NCI-H82 treated with DMSO at 0.1 percent for 48 hours (cell line): ENCODE measurements around the gene ANAPC13.

ENCODE experiments used
- DNase-seq: peaks from one replicate; lab custom pipeline; 2025; ENCODE audit not compliant: unreplicated experiment; lab: John Stamatoyannopoulos, UW

The ANAPC13 gene

DNA sequence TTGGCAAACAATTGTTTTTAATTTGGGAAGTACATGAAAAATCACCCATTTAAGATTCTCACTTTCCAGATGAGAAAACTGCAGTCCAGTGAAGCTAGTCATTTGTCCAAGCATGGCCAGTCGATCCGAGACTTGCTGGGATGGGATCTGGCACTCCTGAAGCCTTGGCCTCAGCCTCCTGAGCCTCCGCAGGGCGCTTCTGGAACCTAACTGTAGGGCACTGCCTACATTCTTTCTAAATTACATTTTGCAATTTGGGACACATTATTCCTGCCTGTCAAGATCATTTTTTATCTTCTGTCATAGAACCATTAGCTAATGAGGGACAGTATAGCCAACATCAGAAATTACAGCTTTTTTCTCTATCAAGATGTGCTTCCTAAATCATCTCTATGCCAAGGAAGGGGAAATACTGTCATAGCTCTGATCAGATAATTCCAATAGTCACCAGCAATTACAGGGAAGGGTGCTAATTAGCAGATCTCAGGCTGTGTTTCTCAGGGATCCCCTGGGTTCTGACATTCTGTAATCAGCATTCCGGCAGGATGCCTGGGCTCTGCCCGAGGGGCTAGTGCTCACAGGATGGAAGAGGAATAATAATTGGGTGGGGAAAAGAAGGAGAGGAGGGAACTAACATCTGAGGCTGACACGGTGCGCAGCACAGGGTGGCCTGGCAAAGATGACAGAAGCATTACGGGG lies 28.3 kb downstream of the ANAPC13 start:
- DNase-seq = no peak

- no peak for DNase-seq
Observed at GRCh38 chr3:134453631-134454030, 32.2 kb downstream of the ANAPC13 start.

DNA sequence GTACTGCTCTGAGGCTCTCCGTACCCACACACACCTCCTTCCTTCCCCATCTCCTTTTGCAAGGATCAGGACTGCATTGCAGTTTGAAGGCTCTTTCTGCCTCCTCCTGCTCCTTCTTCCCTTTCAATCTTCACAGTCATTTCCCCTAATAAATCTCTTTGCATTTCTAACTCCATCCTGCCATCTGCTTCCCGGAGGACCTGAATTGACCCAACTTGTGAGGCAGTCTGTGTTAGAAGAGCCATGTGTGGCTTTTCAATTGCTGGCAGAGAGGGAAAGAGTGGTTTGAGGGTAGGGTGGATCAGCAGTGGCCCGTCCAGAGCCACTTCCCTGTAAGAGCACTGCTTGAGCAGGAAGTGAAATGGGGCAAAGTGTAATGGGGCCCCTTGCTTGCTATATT lies 35.8 kb downstream of the ANAPC13 start:
- DNase-seq = peak; percentile 38

DNA sequence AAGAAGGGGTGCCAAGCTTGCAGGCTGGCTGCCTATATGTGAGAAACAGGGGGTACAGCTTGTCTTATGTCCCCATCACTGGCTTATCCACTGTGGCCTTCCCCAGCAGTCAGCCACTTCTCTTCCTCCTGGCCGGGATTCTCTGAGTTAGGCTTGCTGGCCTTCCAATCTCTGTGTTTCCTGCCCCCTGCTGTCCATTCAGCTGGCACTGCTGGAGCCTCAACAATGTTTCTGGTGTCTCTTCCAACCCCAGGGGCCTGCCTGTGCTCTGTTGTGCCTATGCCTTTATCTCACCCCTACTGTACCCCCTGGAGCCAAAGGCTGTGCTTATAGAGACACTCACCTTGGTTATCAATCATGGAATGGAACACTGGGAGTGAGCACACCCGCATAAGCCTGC lies 36.5 kb downstream of the ANAPC13 start:
- peak; percentile 74 for DNase-seq

DNA sequence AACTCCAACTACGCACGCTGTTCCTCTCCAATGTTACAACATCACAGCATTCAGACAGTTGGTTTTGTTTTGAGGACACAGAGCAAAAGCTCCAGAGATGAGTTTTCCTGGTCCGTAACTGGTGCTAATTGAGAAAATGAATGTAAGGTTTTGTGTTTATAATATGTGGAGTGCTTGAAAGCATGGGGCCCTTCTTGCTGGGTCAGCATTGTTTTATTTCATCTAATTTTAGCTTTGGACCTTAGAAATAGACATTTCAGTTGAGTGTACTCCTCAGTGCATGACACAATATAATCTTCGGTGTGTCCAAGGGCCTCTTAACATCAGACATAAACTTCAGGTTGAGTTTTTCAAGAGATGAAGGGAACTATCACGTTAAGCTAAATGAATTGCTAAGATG lies 37.1 kb downstream of the ANAPC13 start:
- DNase-seq = no peak

DNA sequence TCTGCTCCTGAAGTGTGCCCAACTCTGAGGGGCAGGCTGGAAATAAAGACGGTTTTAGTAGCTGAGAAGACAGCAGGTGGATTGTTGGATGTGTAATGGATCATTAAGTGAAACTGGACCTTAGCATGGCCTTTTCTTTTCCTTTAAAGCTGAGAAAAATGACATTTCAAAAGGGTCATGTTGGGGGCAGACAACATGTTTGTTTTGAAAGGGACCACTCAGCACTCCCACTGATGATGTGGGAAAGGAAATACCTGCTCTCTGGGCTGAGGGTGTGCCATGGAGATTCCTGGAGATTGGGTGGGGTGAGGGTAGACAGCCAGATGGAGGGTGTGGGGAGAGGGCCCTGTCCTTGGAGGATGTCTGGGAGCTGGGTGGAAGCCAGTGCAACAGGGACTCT lies 38.4 kb downstream of the ANAPC13 start:
- DNase-seq = no peak

DNA sequence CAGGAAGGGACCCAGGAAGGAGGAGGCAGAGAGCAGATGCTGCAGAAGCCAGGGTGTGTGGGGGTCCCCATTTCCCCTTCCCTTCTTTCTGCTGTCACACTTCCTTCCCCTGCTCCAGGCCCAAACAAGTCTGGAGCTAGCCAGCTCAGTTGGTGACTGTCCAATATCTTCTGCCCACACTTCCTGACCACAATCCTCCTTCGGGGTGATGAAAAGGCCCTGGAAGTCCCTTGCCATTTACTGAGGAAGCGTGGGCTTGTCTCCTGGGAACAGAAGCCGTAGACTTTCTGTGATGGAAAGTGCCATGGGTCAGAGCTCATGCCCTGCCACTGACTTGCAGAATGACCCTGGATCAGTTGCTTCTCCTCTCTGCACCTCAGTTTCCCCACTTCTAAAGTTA lies 39.0 kb downstream of the ANAPC13 start:
- DNase-seq = no peak

DNA sequence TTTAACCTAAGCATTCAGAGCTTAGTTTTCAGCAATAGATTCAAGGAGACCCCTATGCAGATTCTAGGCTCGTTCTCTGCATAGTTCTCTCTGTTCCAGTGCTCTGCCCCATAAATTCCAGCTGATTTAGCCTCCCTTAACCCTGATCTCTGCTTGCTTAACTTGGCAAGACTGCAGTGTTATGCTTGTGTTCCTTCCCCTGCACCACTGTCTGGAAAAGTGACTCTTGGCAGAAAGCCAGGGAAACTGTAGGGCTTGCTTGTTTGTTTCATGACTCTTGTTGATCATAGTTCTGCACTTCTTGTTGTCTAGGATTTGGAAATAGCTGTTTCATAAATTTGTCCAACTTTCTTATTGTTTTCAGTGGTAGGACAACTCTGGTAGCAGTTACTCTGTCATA lies 40.1 kb downstream of the ANAPC13 start:
- DNase-seq = no peak

- DNase-seq = no peak
Observed at GRCh38 chr3:134445095-134445494, 40.7 kb downstream of the ANAPC13 start.

DNA sequence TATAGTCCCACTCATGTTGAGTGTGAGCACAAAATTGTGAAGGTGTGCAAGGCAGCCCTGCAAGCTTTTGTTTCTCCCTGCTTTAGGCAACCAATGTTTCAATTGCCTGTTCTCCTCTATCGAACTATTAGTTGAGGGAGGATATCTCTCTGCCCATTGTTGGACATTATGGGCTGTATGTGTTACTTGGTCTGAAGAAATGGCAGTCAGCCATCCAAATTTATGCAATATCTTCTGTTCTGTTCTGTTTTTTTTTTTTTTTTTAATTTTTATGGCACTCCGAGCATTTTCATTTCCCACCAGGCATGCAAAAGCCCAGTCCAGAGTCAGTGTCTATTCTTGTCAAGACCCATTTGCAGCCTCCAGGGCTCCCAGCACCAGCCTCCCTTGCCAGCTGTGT lies 44.0 kb downstream of the ANAPC13 start:
- DNase-seq = no peak

GRCh38 chr3:134441321-134441720 lies 44.5 kb downstream of the ANAPC13 start:
- no peak for DNase-seq

DNA sequence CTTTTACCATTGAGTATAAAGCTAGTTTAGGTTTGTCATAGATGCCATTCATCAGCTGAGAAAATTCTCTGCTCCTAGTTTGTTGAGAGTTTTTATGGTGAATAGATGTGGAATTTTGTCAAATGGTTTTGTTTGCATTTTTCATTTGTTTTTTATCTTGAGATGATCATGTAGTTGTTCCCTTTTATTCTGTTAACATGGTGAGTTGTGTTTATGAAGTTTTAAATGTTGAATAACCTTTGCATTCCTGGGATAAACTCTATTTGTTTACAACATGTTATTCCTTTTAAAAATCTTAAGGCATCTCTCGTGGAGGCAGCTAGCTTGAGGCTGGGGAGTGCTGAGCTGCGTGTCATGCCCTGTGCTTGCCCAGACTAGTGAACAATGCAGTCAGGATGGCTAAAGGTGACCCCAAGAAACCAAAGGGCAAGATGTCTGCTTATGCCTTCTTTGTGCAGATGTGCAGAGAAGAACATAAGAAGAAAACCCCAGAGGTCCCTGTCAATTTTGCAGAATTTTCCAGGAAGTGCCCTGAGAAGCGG lies 48.5 kb downstream of the ANAPC13 start:
- DNase-seq = no peak

- DNase-seq = no peak
Observed at GRCh38 chr3:134432236-134432635, 53.5 kb downstream of the ANAPC13 start.

DNA sequence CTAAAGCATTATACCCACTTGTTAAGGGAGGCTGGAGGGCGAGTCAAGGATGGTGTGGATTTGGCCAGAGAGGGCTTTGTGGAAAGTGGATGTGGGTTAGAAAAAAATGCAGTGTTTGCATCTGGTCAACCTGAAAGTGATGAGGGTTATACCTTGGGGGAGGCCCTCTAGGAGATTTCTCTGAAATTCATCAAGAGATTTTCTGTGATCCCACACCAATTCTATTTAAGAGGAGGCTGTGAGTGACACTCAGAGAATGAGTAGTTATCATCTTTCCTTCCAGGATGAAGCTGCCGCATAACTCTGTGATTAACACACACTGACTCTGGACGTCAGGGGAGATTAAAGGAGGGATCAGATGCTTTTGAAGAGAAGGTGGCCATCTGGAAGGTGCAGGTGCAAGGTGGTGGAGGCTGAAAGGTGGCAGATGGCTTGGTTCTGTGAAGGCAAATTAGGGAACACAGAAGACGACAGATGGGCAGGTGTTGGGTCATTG lies 54.8 kb downstream of the ANAPC13 start:
- peak; percentile 99 for DNase-seq

DNA sequence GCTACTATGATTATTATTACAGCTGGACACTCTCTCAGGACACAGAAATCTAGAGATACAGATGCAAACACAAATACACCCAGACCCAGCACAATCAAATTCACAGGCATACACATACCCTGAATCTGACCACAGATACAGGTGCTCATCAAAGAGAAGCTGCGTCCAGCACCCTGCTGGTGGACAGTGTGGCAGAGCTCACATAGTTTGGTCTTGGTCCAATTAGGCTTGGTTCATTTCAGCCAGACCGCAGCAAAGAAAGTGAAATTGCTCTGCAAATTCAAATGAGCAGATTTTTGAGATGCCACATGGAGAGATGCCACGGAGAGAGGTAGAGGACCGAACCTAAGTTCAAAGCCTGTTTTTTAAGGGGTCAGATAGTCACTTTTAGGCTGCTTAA lies 55.6 kb downstream of the ANAPC13 start:
- DNase-seq = no peak

DNA sequence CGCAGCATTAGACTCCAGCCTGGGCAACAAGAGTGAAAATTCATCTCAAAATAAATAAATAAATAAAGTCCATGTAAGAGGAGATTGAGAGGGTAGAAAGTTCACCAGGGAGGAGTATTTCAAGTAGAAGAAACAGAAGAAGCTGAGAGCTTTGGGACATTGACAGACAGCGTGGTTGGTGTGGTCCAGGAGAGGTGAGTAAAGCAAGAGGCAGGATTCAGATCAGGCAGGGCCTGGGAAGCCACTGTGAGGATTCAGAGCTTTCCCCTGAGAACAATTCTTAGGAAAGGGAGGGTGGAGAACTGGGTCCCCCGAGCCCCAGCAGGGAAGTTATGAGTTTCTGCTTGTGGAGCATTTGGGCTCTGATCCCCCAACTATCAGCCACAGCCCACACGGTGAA lies 57.4 kb downstream of the ANAPC13 start:
- no peak for DNase-seq
